H9 (cell line): ENCODE results near the gene PDCD11. TPM values are rescaled to one million over a fixed set of nuclear protein-coding genes. Genes with fewer than 3 reads are reported as not detected.

Source experiments
- DNase-seq: peaks from one replicate; pipeline ENCODE4 v3.0.0-alpha.2; 2017
- H2AFZ ChIP-seq: one replicate; pipeline ENCODE4 v1.6.1; 2013; ENCODE audit warnings: mild to moderate bottlenecking, low read length, control low read depth, moderate library complexity
- H2AK5ac ChIP-seq: 2 replicates; pipeline ENCODE4 v1.6.1; 2013; ENCODE audit warnings: low read length, control low read depth, mixed read lengths; ENCODE audit not compliant: insufficient read length
- H2BK120ac ChIP-seq: one replicate; pipeline ENCODE4 v1.6.1; 2013; ENCODE audit warnings: low read depth, mild to moderate bottlenecking, low read length, control low read depth, inconsistent platforms; ENCODE audit not compliant: poor library complexity, severe bottlenecking
- H2BK12ac ChIP-seq: 2 replicates; pipeline ENCODE4 v1.6.1; 2013; ENCODE audit warnings: low read length, control low read depth, mixed read lengths, low read depth; ENCODE audit not compliant: insufficient read length
- H2BK15ac ChIP-seq: 2 replicates; pipeline ENCODE4 v1.6.1; 2013; ENCODE audit warnings: low read depth, low read length, control low read depth
- H2BK20ac ChIP-seq: one replicate; pipeline ENCODE4 v1.6.1; 2013; ENCODE audit warnings: low read depth, mild to moderate bottlenecking, low read length, control low read depth, inconsistent platforms; ENCODE audit not compliant: poor library complexity, severe bottlenecking
- H2BK5ac ChIP-seq: 2 replicates; pipeline ENCODE4 v1.6.1; 2013; ENCODE audit warnings: low read length, control low read depth, mixed read lengths; ENCODE audit not compliant: insufficient read length
- H3K14ac ChIP-seq: 2 replicates; pipeline ENCODE4 v1.6.1; 2013; ENCODE audit warnings: low read length, control low read depth; ENCODE audit not compliant: insufficient read depth
- H3K18ac ChIP-seq: 2 replicates; pipeline ENCODE4 v1.6.1; 2013; ENCODE audit warnings: low read depth, mild to moderate bottlenecking, mixed read lengths, low read length, control low read depth; ENCODE audit not compliant: insufficient read length
- H3K23ac ChIP-seq: 2 replicates; pipeline ENCODE4 v1.6.1; 2013; ENCODE audit warnings: low read length, control low read depth, mixed read lengths, low read depth; ENCODE audit not compliant: insufficient read length
- H3K23me2 ChIP-seq: 2 replicates; pipeline ENCODE4 v1.6.1; 2013; ENCODE audit warnings: low read depth, mild to moderate bottlenecking, mixed read lengths, low read length, control low read depth; ENCODE audit not compliant: insufficient read length, poor library complexity, severe bottlenecking
- H3K27ac ChIP-seq: 2 replicates; pipeline ENCODE4 v1.5.1; 2013; ENCODE audit warnings: low read length, control low read depth, mixed read lengths, low read depth; ENCODE audit not compliant: insufficient read length
- H3K27me3 ChIP-seq: 2 replicates; pipeline ENCODE4 v1.6.1; 2013; ENCODE audit warnings: low read length, control low read depth, inconsistent platforms; ENCODE audit not compliant: insufficient read depth
- H3K4ac ChIP-seq: 2 replicates; pipeline ENCODE4 v1.6.1; 2013; ENCODE audit warnings: low read depth, mild to moderate bottlenecking, control low read depth, inconsistent platforms, low read length, moderate library complexity
- H3K4me1 ChIP-seq: 2 replicates; pipeline ENCODE4 v1.6.1; 2013; ENCODE audit warnings: low read length, control low read depth, inconsistent platforms; ENCODE audit not compliant: insufficient read depth
- H3K4me2 ChIP-seq: 2 replicates; pipeline ENCODE4 v1.6.1; 2013; ENCODE audit warnings: low read length, control low read depth, mixed read lengths; ENCODE audit not compliant: insufficient read length, insufficient read depth
- H3K56ac ChIP-seq: 2 replicates; pipeline ENCODE4 v1.6.1; 2013; ENCODE audit warnings: low read depth, mild to moderate bottlenecking, mixed read lengths, low read length, control low read depth; ENCODE audit not compliant: insufficient read length
- H3K79me1 ChIP-seq: 2 replicates; pipeline ENCODE4 v1.6.1; 2013; ENCODE audit warnings: low read depth, mild to moderate bottlenecking, moderate library complexity, low read length, control low read depth, inconsistent platforms; ENCODE audit not compliant: insufficient read depth, poor library complexity, severe bottlenecking
- H3K79me2 ChIP-seq: 2 replicates; pipeline ENCODE4 v1.6.1; 2013; ENCODE audit warnings: low read length, control low read depth, inconsistent platforms; ENCODE audit not compliant: insufficient read depth
- H3K9ac ChIP-seq: 2 replicates; pipeline ENCODE4 v1.6.1; 2013; ENCODE audit warnings: low read length, control low read depth, mixed read lengths; ENCODE audit not compliant: insufficient read length; ENCODE audit errors: extremely low read depth
- H3K9me3 ChIP-seq: one replicate; pipeline ENCODE4 v1.6.1; 2013; ENCODE audit warnings: low read depth, low read length, inconsistent platforms; ENCODE audit not compliant: control insufficient read depth
- H3T11ph ChIP-seq: one replicate; pipeline ENCODE4 v1.6.1; 2013; ENCODE audit warnings: mild to moderate bottlenecking, low read length, control low read depth, inconsistent platforms
- H4K20me1 ChIP-seq: one replicate; pipeline ENCODE4 v1.6.1; 2013; ENCODE audit not compliant: control insufficient read depth, insufficient read length, insufficient read depth
- H4K5ac ChIP-seq: 2 replicates; pipeline ENCODE4 v1.6.1; 2013; ENCODE audit warnings: low read depth, mild to moderate bottlenecking, mixed read lengths, low read length, control low read depth; ENCODE audit not compliant: insufficient read length
- H4K8ac ChIP-seq: replicated peaks from 2 replicates; pipeline ENCODE4 v1.6.1; 2013; ENCODE audit warnings: low read length, control low read depth, mixed read lengths, low read depth; ENCODE audit not compliant: insufficient read length
- H4K91ac ChIP-seq: 2 replicates; pipeline ENCODE4 v1.6.1; 2013; ENCODE audit warnings: low read depth, mild to moderate bottlenecking, moderate library complexity, mixed read lengths, low read length, control low read depth; ENCODE audit not compliant: insufficient read length
- H3K27ac Mint-ChIP-seq, 3 experiments: 2 replicates in 2 of 3; 3 replicates in 1 of 3; pipeline ENCODE4 v1.8.0; 2020 to 2021; ENCODE audit warnings: mixed read lengths in 3 of 3, mild to moderate bottlenecking in 1 of 3, moderate library complexity in 1 of 3
- H3K27me3 Mint-ChIP-seq: 2 replicates; pipeline ENCODE4 v1.8.0; 2021; ENCODE audit warnings: low read depth, mild to moderate bottlenecking, moderate library complexity, mixed read lengths
- H3K36me3 Mint-ChIP-seq, 3 experiments: 2 replicates in 2 of 3; 3 replicates in 1 of 3; pipeline ENCODE4 v1.8.0; 2020 to 2021; ENCODE audit warnings: low read depth in 3 of 3, mixed read lengths in 3 of 3; ENCODE audit not compliant: insufficient read depth in 1 of 3
- H3K4me1 Mint-ChIP-seq, 2 experiments: 2 replicates each; pipeline ENCODE4 v1.8.0; 2020; ENCODE audit warnings: mixed read lengths in 2 of 2
- H3K4me3 Mint-ChIP-seq, 2 experiments: 2 replicates in 1 of 2; 3 replicates in 1 of 2; pipeline ENCODE4 v1.8.0; 2020 to 2021; ENCODE audit warnings: mild to moderate bottlenecking in 2 of 2, mixed read lengths in 2 of 2, moderate library complexity in 1 of 2
- H3K9me3 Mint-ChIP-seq, 2 experiments: 2 replicates in 1 of 2; 3 replicates in 1 of 2; pipeline ENCODE4 v1.8.0; 2020; ENCODE audit warnings: mild to moderate bottlenecking in 2 of 2, mixed read lengths in 2 of 2, moderate library complexity in 1 of 2
- CTCF ChIP-seq: fragments of 200-600 bp; sonication (generic); conservative IDR thresholded peaks from 3 replicates; pipeline ENCODE4 v1.8.0; 2021; ENCODE audit warnings: antibody characterized with exemption, mild to moderate bottlenecking
- WGBS: extraction: QIAGEN DNeasy Blood & Tissue Kit; methylation state at CpG from one replicate; pipeline ENCODE4 v1.1.7; 2013; ENCODE audit warnings: missing lambda C conversion rate, low lambda C conversion rate, mixed read lengths; ENCODE audit not compliant: insufficient read length; ENCODE audit errors: extremely low coverage; 5-methylcytosine and 5-hydroxymethylcytosine counted together
- total RNA-seq: library from RNA; stranded (reverse); gene quantifications from 2 replicates; pipeline ENCODE4 v1.2.1, GENCODE V29; 2021

Gene PDCD11
- total RNA-seq, 1 experiment from 2014 or later = 99.5 TPM

GRCh38 chr10:103451091-103451813 is 54.8 kb downstream of the PDCD11 start:
- Histone ChIP-seq H3K9me3 (no peaks in the 10 kb centered on the region), H3K9ac (no peak overlapping the region), H2BK5ac (no peak overlapping the region), H3K14ac (no peak overlapping the region; the same call in 1 of the 2 replicates), H2BK12ac (no peak overlapping the region), H3K4me2 (no peak overlapping the region), H4K8ac (no peak overlapping the region), H3T11ph (no peak overlapping the region), H3K27me3 (no peaks in the 10 kb centered on the region), H2BK20ac (no peak overlapping the region), H2AK5ac (no peak overlapping the region), H4K20me1 (no peaks in the 10 kb centered on the region), H3K56ac (no peak overlapping the region), H3K23me2 (no peaks in the 10 kb centered on the region), H3K79me2 (no peaks in the 10 kb centered on the region), H3K23ac (no peak overlapping the region), H3K79me1 (no peaks in the 10 kb centered on the region), H4K5ac (no peak overlapping the region), H2BK120ac (no peak overlapping the region), H3K4me1 (no peaks in the 10 kb centered on the region), H3K27ac (no peak overlapping the region), H2BK15ac (no peak overlapping the region), H4K91ac (no peak overlapping the region), H2AFZ (no peak overlapping the region), H3K4ac (no peak overlapping the region), H3K18ac (no peak overlapping the region)
- Mint-ChIP-seq H3K27ac (0 out of 7 replicates have a peak overlapping the region, but pooled peaks of 1 of the 3 experiments have one; percentile 70), H3K4me3 (no peak overlapping the region; a peak in 1 of 5 replicates), H3K27me3 (no peaks in the 10 kb centered on the region; the same call in 1 of the 2 replicates), H3K9me3 (no peaks in the 10 kb centered on the region), H3K36me3 (peaks cover 4 to 28% (median 22%) of the 10 kb centered on the region in 3 experiments), H3K4me1 (peaks cover 4 to 11% of the 10 kb centered on the region in 2 experiments; a peak in 3 of 4 replicates)
- no peak for DNase-seq
- WGBS = no CpG with 5 or more reads among the region's 14 CpGs
- no peak for TF ChIP-seq CTCF
